Measurements from ENCODE around the gene SLC25A33.
A peak's percentile ranks its signal among the peaks of the same experiment; 100 is the strongest.
"Not testable (repeated sequence)": the region's sequence is repeated elsewhere in the genome, so short reads cannot be mapped to it uniquely, and the experiment has no call there.

Gene SLC25A33, protein sequence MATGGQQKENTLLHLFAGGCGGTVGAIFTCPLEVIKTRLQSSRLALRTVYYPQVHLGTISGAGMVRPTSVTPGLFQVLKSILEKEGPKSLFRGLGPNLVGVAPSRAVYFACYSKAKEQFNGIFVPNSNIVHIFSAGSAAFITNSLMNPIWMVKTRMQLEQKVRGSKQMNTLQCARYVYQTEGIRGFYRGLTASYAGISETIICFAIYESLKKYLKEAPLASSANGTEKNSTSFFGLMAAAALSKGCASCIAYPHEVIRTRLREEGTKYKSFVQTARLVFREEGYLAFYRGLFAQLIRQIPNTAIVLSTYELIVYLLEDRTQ

DNA sequence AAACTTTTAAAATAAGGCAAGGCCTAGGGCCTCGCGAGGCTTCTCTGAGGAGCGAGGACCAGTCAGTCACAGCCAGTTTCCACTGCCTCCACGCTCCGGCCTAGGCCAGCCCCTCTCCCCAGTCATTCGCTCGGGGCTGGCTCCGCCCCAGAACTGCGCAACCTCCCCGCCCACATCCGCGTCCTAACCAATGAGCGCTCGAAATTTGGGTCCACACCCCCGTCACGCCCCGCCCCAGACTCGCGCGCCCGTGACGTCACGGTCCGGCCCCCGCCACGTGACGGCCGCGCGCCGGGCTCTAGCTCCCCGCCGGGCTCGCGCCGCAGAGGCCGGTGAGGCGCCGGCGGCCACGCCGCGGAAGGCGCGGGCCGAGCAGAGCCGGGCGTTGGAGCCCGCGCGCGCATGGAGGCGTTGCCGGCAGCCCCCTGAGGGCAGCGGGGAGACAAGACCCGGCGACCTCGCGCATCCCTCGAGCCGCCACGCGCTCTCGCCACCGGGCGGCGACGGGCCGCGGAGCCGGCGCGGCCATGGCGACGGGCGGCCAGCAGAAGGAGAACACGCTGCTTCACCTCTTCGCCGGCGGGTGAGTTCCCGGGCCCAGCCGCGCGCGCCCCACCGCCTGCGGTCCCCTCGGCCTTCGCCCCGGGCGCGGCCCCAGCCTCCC is at the start of gene SLC25A33:
TSS of gene SLC25A33 (plus strand) at position 301 of the 664 bp plus-strand sequence. CDS start at position 528, 227 bp downstream.
- DNase-seq, result peak; percentile 85 to 89

DNA sequence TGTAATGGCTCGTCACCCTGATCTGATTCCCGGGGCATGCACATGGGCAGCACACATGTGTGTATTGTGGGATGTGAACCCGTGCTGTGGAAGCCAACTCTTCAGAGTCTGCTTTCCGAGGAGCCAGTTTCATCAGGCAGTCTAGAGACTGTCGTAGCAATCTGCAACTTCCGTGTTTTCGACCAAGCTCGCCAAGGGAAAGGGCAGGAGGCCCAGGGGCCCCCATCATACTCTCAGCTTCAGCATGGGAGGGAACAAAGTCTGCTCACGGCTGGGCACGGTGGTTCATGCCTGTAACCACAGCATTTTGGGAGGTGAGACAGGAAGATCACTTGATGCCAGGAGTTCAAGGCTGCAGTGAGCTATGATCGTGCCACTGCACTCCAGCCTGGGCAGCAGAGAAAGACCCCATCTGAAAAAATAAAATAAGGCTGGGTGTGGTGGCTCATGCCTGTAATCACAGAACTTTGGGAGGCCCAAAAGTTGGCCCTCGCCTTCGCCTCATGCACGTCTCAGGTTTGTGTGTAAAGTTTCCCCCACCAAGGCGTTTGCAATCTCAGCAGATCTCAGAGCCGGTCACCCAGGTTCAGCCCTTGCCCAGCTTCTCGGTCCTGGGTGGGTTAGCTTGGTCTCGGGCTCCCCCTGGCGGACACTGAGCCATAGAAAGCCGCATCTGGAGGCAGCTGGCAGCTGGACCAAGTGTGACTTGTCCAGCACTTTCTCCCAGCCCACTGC is 48.5 kb upstream of the SLC25A33 start:
- peak; percentile 32 to 62 for DNase-seq

DNA sequence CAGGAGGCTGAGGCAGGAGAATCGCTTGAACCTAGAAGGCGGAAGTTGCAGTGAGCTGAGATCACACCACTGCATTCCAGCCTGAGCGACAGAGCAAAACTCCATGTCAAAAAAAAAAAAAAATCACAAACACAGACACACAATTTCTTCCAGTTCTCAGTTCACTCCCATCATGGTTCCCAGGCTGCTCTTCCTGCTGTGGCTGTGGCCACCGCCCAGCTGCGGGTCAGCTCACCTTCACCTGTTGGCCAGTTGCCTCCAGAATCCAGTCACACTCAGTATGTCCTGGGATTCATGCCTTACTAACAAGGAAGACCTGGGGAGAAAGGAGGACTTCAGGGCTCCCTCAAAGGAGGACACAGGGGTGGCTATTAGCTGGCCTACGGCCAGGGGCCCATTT is 45.9 kb upstream of the SLC25A33 start:
- no peak for DNase-seq

DNA sequence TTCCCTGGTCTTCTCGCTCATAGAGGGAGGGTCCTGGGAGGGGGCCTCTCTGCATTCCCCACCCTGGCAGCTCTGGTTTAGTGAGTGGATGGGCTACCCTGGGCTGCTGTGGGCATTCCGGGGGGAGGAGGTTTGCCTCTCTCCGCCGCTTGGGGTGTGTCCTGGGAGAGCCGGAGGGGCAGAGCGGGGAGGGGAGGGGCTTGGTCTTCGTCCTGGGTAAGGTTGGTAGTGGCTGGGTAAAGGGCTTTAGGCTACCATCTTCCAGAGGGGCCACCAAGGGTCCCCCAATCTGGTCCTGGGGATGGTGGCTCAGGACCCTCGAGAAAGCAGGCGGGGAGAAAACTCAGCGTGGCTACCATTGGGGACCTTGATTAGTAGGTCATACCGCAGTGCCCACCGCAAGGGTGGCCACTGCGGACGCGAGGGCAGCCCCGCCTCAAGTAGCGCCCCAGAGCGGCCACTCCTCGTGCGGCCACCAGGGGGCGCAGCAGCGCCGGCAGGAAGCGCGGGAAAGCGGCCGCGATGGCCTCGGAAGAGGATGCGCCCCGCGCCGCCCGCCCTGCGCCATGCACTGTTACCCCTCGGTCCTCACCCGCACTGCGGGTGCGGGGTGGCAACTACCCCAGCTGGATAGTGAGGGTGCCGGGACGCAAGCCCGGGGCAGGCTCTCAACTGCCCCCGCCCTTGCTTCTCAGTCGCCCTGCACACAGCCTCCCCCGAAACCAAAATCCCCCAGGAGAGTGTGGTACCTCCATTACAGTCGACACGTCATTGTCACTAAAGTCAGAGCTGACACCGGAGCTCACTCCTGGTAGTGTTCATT is 44.1 kb upstream of the SLC25A33 start:
- DNase-seq, result peak; percentile 32 to 44

DNA sequence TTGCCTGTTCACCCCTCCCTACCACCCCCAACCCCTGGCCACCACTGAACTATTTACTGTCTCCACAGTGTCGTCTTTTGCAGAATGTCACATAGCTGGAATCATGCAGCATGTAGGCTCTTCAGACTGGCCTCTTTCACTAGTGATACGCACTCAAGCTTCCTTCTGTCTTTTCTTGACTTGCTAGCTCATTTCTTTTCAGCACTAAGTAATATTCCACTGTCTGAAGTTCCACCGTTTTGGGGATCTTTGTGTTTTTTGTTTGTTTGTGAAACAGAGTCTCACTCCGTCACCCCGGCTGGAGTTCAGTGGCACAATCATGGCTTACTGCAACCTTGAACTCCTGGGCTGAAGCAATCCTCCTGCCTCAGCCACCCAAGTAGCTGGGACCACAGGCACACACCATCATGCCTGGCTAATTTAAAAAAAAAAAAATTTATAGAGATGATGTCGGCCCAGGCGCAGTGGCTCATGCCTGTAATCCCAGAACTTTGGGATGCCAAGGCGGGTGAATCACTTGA is 43.4 kb upstream of the SLC25A33 start:
- no peak for DNase-seq

DNA sequence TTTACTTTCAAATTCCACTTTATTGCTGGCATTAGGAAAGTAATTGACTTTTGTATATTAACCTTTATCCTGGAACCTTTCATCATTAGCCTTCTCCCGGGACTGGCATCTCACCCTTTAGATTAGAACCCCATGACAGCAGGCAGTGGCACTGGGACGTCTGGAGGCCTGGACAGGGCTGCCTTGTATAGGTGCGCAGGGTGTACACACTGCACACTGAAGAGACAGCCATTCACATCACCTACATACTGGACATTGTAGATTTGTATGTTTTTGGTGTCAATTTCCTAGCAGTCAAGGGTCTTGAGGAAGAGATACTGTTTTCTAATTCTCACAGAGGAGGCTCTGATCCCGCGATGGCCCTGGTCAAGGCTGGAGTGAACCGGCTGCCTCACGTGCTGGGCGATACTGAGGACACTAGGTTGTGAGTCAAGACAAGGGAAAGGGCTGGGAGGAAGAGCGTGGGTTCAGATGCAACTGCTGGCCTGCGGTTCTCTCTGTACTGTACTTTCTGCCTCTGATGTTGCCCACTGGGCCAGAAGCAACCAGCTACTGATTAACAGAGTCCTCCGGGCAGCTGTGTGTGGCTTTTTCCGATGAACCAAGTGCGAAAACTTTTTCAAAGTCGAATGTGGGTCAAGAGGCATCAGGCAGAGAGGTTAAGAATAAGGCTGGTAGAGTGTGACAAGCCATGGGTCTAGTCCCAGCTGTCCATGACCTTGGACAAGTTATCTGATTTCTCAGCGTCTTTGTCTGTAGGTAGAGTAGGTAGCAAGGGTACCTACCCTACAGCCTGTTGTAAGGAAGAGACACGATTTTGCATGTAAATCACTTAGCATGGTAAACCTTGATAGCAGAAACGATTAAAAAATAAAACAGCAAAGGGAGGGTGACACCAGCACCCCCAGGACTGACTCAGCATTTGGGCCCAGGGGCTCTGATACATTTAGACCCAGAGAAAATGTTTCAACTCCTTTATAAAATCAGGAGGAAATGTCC is 38.2 kb upstream of the SLC25A33 start:
- no peak for DNase-seq

DNA sequence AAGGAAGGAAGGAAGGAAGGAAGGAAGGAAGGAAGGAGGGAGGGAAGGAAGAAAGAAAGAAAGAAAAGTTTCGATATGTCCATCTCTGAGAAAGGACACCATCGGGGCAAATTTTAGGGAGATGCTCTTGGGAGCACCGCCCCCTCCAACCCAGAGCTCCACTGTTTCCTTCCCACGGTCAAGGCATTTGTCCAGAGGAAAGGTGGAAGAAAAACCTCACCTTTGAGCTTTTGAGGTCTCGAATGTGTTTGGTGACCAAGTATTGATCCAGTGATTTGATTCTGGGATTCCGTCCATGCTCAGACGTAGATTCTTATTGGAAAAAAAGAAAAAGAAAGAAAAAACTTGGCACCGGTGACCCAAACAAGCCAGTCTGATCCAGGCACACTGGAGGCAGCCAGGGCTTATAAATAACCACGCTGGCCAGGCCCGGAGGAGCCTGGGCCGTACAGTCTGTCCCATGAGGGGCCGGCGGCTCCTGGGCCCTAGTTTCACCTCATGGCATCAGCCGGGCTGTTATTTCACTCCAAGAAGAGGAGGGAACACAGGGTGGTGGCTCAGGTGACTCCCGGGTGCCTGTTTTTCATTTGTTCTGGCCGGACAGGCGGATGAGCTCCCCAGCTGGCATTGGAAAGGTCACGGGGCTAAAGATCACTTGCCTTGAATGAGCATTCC is 36.1 kb upstream of the SLC25A33 start:
- DNase-seq, result no peak

DNA sequence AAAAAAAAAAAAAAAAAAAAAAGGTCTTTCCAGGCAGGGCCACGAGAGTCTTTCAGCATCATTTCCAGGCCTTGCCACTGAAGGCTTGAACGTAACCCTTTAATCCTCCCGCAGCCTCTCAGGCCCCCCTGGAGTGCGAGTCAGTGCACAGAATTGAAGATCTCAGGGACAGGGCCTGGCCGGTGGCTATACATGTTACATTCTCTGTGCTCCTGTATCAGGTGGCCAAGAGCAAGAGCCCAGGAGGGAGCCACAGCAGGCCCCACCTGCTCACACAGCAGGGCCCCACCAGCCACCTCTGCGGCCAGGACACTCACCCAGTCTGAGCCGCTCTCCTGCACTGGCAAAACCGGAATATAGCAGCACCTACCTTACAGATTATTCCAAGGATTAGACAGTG is 34.1 kb upstream of the SLC25A33 start:
- no peak for DNase-seq

DNA sequence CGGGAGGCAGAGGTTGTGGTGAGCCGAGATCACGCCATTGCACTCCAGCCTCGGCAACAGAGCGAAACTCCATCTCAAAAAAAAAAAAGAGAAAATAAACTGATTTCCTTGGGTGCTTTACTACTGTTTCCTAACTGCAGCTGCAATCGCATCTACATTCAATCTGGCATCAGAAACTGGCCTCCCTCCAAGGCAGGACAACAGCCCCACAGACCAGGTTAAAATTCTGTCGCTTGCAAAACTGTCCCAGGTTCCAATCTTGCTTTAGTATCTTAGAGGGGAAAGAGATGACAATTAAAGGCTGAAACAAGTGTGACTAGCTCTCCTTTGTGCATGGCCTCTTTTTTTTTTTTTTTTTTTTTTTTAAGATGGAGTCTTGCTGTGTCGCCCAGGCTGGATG is 32.4 kb upstream of the SLC25A33 start:
- no peak for DNase-seq

DNA sequence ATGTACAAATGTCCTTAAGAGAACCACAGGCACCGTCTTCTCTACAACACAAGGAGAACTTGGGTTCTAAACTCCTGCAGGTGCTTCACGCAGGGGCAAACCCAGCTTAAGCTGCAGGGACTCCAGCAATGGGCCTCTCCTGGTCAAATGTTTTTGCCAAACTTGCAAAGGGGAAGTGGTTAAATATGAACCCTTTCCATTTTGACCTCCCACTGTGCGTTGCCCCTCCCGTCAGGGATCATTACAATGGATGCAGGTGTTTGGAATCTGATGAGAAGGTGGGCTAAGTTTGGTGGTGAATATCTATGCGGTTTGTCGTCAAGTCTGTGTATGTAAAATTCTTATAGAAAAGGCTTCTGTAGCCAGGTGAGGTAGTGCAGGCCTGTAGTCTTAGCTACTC is 29.1 kb upstream of the SLC25A33 start:
- no peak for DNase-seq

DNA sequence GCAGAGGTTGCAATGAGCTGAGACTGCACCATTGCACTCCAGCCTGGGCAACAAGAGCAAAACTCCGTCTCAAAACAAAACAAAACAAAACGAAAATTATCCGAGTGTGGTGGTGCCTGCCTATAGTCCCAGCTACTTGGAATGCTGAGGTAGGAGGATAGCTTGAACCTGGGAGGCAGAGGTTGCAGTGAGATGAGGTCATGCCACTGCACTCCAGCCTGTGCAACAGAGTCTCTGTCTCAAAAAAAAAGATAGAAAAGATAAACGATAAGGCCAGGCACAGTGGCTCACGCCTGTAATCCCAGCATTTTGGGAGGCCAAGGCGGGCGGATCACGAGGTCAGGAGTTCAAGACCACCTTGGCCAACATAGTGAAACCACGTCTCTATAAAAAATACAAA is 23.7 kb upstream of the SLC25A33 start:
- DNase-seq, result not testable (repeated sequence)

DNA sequence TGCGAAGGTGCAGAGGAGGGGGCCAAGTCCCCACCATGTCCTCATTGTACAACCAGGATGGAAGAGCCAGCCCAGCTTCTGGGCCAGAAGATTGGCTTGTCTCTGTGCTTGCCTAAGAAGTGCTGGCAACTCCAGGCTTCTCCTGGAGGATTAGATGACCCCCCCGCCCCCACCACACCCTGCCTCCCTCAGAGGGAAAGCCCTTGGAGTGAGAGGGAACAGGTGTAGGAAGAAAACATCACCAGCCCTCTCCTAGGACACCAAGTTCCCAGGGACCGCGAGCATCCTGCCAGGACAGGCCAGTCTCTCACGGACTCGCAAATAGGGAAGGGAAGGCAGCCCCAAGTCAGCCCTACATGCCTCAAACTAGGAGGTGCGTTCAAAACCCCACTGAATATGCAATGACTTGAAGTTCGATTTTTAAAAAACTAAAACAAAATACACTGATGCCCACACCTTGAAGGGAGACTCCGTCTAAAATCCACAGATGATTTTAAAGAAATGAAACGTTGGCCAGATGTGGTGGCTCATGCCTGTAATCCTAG is 20.7 kb upstream of the SLC25A33 start:
- DNase-seq, result no peak

DNA sequence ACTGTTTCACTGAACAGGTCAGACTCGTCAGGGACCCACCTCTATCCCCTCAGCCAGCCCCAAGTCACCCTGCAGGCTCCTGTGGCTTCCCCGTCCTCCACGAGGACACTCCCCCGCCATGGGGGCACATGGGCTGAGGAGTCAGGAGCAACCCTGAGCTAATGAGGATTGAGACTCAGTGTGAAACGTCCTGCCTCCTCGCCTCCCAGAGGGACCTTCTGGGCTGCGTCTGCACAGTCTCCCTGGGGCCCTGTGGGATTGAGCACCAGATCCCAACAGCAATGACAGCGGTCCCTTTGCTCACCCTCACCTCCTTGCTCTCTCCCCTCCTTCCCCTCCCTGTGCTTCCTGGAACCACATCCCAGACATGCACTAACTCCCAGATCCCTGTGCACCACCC is 18.9 kb upstream of the SLC25A33 start:
- DNase-seq, result no peak

DNA sequence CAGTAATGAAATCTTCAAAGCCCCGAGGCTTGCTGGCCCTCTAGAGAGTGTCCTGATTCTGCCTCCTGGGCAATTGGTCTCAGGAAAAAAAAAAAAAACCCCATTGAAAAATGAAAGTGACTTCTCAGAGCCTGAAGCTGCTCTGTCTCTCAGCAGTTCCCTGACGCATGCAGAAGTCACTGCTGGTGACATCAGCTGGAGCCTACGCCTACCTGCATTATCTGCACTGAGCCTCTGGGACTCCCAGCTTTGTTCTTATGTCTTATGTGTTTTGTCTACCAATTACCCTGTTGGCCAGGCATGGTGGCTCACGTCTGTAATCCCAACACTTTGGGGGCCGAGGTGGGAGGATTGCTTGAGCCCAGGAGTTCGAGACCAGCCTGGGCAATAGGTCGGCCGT is 10.1 kb upstream of the SLC25A33 start:
- no peak for DNase-seq

DNA sequence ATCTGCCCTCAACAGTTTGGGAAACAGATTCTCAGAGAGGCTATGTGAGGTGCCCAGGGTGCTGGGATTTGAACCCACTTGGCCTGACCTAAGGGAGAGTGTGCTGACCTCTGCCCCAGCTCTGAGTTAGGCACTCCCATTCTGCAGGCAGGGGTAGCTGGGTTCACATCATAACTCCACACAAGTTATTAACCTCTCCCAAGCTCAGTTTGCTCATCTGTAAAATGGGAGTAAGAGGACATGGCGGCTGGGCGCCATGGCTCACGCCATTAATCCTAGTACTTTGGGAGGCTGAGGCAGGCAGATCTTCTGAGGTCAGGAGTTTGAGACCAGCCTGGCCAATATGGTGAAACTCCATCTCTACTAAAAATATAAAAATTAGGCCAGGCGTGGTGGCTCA is 8.9 kb upstream of the SLC25A33 start:
- DNase-seq, result no peak

DNA sequence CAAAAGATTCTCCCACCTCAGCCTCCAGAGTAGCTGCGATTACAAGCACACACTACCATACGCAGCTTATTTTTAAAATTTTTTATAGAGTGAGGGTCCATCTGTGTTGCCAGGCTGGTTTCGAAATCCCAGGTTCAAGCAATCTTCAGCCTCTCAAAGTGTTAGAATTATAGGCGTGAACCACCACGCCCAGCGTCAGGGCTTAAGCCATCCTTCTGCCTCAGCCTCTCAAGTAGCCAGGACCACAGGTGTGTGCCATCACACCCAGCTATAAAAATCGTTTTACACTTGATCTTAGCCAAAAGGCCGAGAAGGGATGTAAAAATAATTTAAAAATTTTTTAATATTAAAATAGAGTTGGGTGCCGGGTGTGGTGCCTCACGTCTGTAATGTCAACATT is 4.3 kb upstream of the SLC25A33 start:
- DNase-seq, result no peak

DNA sequence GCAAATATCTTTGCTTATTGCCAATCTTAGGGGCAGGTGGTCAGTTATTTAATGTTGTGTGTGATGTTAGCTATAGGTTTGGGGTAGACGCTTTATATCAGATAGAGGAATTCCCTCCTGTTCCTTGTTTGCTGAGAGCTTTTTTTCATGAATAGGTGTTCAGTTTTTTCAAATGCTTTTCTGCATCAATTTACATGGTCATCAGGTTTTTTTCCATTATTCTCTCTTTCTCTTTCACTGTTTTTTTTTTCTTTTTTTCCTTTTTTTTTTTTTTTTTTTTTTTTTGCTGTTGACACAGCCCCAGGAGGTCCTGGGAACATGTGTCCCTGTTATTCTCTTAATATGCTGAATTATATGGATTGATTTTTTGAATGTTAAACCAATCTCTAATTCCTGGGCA is 3.0 kb upstream of the SLC25A33 start:
- DNase-seq, result no peak

DNA sequence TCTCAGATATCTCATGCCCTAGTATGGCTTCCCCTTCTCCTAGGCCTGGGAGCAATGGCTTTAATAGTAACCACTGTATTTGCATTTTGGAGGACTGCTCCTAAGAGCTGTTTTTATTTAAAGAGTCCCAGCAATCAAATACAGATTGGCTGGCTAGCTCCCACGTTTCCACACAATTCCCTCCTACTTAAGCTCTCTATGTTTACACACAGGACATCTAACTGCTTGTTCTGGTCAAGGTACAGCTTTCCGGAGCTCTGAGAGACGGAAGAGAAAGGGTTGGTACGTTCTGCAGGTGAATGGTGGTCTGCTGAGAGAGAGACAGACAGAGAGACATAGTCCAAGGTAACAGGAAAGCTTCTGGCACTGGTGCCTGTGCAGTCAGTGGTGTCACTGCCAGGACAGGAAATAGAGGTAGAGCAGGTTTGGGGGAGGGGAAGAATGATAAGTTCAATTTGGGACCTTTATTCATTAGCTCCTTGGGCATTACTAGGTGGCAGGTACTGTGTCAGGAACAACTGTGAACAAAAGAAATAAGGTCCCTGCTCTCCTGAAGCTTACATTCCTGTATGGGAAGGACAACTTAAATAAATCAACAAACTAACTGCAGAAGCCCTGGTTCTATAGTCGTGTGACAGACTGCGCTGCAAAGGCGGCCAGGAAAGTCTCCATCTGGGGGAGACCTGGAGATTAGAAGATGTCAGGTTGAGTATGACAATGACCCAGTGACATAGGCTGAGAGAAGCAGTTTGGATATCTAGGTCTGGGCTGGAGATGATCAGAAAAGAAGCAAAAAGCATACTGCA is 1.2 kb upstream of the SLC25A33 start:
- no peak for DNase-seq

DNA sequence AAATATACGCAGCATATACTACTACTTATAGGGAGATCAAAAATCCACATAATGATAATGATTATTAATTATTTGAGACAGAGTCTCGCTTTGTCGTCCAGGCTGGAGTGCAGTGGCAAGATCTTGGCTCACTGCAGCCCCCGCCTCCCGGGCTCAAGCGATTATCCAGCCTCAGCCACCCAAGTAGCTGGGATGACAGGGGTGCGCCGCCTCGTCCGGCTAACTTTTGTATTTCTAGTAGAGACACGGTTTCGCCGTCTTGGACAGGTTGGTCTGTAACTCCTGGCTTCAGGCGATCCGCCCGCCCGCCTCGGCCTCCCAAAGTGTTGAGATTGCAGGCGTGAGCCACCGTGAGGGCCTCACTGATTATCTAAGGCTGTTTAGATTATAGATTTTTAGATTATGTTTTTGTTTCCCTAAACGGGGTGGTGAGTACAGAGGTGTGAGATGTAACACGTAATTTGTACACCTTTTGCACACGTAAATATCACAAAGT is 548 bp upstream of the SLC25A33 start:
- DNase-seq, result no peak
